ENCODE results near the gene AP3M1.

Gene AP3M1

DNA sequence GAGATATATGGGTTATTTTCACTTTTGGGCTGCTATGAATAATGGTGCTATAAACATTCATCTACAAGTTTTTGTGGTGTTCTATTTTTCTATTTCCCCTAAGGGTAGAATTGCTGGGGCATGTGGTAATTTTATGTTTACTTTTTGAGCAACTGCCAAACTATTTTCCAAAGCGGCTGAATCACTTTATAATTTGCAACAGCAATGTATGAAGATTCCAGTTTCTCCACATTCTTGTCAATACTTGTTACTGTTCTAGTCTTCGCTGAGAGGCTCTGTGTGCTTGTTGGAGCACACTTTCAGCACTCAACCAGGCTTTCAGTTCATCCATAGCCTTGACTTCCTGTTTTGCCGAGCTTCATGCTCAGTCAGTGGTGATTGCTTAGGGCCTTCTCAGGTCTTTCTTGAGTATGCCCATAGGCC lies 39.4 kb upstream of the AP3M1 start (continued):
- TF ChIP-seq, protein P1, sequence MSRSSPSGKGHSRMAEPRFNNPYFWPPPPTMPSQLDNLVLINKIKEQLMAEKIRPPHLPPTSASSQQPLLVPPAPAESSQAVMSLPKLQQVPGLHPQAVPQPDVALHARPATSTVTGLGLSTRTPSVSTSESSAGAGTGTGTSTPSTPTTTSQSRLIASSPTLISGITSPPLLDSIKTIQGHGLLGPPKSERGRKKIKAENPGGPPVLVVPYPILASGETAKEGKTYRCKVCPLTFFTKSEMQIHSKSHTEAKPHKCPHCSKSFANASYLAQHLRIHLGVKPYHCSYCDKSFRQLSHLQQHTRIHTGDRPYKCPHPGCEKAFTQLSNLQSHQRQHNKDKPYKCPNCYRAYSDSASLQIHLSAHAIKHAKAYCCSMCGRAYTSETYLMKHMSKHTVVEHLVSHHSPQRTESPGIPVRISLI (tag by site-specific recombination; IDR thresholded peaks at IDR 0.05): 0 out of 2 replicates have a peak, but pooled peaks have one; percentile 36
- no peak for TF ChIP-seq ZNF223 (tag by site-specific recombination; IDR thresholded peaks at IDR 0.05)
- TF ChIP-seq ZNF701 (tag by site-specific recombination; IDR thresholded peaks at IDR 0.05): no peak
- TF ChIP-seq ZNF561 (tag by site-specific recombination; IDR thresholded peaks at IDR 0.05; ENCODE audit: borderline replicate concordance): no peak
- TF ChIP-seq, protein P2, sequence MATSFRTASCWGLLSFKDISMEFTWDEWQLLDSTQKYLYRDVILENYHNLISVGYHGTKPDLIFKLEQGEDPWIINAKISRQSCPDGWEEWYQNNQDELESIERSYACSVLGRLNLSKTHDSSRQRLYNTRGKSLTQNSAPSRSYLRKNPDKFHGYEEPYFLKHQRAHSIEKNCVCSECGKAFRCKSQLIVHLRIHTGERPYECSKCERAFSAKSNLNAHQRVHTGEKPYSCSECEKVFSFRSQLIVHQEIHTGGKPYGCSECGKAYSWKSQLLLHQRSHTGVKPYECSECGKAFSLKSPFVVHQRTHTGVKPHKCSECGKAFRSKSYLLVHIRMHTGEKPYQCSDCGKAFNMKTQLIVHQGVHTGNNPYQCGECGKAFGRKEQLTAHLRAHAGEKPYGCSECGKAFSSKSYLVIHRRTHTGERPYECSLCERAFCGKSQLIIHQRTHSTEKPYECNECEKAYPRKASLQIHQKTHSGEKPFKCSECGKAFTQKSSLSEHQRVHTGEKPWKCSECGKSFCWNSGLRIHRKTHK (tag by site-specific recombination; IDR thresholded peaks at IDR 0.05): no peak
- TF ChIP-seq ZBTB20 (tag by site-specific recombination; IDR thresholded peaks at IDR 0.05): no peak
- no peak for TF ChIP-seq ZNF785 (tag by site-specific recombination; IDR thresholded peaks at IDR 0.05)
- TF ChIP-seq, protein P3, sequence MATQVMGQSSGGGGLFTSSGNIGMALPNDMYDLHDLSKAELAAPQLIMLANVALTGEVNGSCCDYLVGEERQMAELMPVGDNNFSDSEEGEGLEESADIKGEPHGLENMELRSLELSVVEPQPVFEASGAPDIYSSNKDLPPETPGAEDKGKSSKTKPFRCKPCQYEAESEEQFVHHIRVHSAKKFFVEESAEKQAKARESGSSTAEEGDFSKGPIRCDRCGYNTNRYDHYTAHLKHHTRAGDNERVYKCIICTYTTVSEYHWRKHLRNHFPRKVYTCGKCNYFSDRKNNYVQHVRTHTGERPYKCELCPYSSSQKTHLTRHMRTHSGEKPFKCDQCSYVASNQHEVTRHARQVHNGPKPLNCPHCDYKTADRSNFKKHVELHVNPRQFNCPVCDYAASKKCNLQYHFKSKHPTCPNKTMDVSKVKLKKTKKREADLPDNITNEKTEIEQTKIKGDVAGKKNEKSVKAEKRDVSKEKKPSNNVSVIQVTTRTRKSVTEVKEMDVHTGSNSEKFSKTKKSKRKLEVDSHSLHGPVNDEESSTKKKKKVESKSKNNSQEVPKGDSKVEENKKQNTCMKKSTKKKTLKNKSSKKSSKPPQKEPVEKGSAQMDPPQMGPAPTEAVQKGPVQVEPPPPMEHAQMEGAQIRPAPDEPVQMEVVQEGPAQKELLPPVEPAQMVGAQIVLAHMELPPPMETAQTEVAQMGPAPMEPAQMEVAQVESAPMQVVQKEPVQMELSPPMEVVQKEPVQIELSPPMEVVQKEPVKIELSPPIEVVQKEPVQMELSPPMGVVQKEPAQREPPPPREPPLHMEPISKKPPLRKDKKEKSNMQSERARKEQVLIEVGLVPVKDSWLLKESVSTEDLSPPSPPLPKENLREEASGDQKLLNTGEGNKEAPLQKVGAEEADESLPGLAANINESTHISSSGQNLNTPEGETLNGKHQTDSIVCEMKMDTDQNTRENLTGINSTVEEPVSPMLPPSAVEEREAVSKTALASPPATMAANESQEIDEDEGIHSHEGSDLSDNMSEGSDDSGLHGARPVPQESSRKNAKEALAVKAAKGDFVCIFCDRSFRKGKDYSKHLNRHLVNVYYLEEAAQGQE (tag by site-specific recombination; IDR thresholded peaks at IDR 0.05): peak; percentile 20; the same call in 1 of the 2 replicates
- TF ChIP-seq ZBTB17 (tag by site-specific recombination; IDR thresholded peaks at IDR 0.05): peak; percentile 90
- 0 out of 2 replicates have a peak, but pooled peaks have one; percentile 36 for TF ChIP-seq ZNF2 (tag by site-specific recombination; IDR thresholded peaks at IDR 0.05)
- 0 out of 2 replicates have a peak, but pooled peaks have one; percentile 8 for TF ChIP-seq ZBTB1 (tag by site-specific recombination; IDR thresholded peaks at IDR 0.05)
- TF ChIP-seq ZNF37A (tag by site-specific recombination; IDR thresholded peaks at IDR 0.05): no peak
- TF ChIP-seq ZNF610 (tag by site-specific recombination; IDR thresholded peaks at IDR 0.05; ENCODE audit: borderline replicate concordance): no peak
- peak; percentile 76 for TF ChIP-seq PRDM1 (tag by site-specific recombination; IDR thresholded peaks at IDR 0.05)
- TF ChIP-seq ZNF132 (tag by site-specific recombination; IDR thresholded peaks at IDR 0.05; ENCODE audit: borderline replicate concordance): no peak
- TF ChIP-seq ZNF626 (tag by site-specific recombination; IDR thresholded peaks at IDR 0.05): no peak
- TF ChIP-seq ZNF426 (tag by site-specific recombination; IDR thresholded peaks at IDR 0.05): no peak
- TF ChIP-seq, protein P4, sequence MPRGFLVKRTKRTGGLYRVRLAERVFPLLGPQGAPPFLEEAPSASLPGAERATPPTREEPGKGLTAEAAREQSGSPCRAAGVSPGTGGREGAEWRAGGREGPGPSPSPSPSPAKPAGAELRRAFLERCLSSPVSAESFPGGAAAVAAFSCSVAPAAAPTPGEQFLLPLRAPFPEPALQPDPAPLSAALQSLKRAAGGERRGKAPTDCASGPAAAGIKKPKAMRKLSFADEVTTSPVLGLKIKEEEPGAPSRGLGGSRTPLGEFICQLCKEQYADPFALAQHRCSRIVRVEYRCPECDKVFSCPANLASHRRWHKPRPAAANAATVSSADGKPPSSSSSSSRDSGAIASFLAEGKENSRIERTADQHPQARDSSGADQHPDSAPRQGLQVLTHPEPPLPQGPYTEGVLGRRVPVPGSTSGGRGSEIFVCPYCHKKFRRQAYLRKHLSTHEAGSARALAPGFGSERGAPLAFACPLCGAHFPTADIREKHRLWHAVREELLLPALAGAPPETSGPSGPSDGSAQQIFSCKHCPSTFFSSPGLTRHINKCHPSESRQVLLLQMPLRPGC (tag by site-specific recombination; IDR thresholded peaks at IDR 0.05): peak; percentile 70; the same call in 1 of the 2 replicates
- no peak for TF ChIP-seq ZNF707 (tag by site-specific recombination; IDR thresholded peaks at IDR 0.05)
- TF ChIP-seq ZNF76 (tag by site-specific recombination; IDR thresholded peaks at IDR 0.05; ENCODE audit: borderline replicate concordance, low read depth): no peak
- no peak for TF ChIP-seq ZNF394 (tag by site-specific recombination; IDR thresholded peaks at IDR 0.05; ENCODE audit: borderline replicate concordance)
- 0 out of 2 replicates have a peak, but pooled peaks have one; percentile 3 for TF ChIP-seq ZNF664 (tag by site-specific recombination; IDR thresholded peaks at IDR 0.05)
- peak; percentile 53; the same call in 1 of the 2 replicates for TF ChIP-seq FEZF1 (tag by site-specific recombination; IDR thresholded peaks at IDR 0.05)
- no peak for TF ChIP-seq SP3 (tag by site-specific recombination; IDR thresholded peaks at IDR 0.05)
- TF ChIP-seq BCL11B (tag by site-specific recombination; IDR thresholded peaks at IDR 0.05; ENCODE audit: low read depth): no peak
- TF ChIP-seq, protein P5, sequence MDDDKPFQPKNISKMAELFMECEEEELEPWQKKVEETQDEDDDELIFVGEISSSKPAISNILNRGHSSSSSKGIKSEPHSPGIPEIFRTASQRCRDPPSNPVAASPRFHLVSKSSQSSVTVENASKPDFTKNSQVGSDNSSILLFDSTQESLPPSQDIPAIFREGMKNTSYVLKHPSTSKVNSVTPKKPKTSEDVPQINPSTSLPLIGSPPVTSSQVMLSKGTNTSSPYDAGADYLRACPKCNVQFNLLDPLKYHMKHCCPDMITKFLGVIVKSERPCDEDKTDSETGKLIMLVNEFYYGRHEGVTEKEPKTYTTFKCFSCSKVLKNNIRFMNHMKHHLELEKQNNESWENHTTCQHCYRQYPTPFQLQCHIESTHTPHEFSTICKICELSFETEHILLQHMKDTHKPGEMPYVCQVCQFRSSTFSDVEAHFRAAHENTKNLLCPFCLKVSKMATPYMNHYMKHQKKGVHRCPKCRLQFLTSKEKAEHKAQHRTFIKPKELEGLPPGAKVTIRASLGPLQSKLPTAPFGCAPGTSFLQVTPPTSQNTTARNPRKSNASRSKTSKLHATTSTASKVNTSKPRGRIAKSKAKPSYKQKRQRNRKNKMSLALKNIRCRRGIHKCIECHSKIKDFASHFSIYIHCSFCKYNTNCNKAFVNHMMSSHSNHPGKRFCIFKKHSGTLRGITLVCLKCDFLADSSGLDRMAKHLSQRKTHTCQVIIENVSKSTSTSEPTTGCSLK (tag by site-specific recombination; IDR thresholded peaks at IDR 0.05): no peak
- no peak for TF ChIP-seq ZNF843 (tag by site-specific recombination; IDR thresholded peaks at IDR 0.05)
- no peak for TF ChIP-seq SP2 (tag by site-specific recombination; IDR thresholded peaks at IDR 0.05)
- TF ChIP-seq ZNF549 (tag by site-specific recombination; IDR thresholded peaks at IDR 0.05): no peak
- no peak for TF ChIP-seq ZFP3 (tag by site-specific recombination; IDR thresholded peaks at IDR 0.05; ENCODE audit: low read depth)
- no peak for TF ChIP-seq ZNF623 (tag by site-specific recombination; IDR thresholded peaks at IDR 0.05)
- TF ChIP-seq KLF16 (tag by site-specific recombination; IDR thresholded peaks at IDR 0.05): no peak
- TF ChIP-seq KLF10 (tag by site-specific recombination; IDR thresholded peaks at IDR 0.05): peak; percentile 48; the same call in 1 of the 2 replicates
